Tibial nerve (tissue), 4 donors: ENCODE measurements around the gene HOXA3. TPM values are rescaled to one million over a fixed set of nuclear protein-coding genes. Genes with fewer than 3 reads are reported as not detected.

ENCODE experiments used
- DNase-seq, 2 donors: peaks; one replicate each; pipeline ENCODE4 v3.0.0-alpha.2; 2019; ENCODE audit warnings: low spot score in 2 of 2
- H3K27ac ChIP-seq, 4 donors: fragments of 200-600 bp; sonication (generic) in 3 of 4; one replicate each; pipeline ENCODE4 v1.5.1; 2017 to 2019; ENCODE audit warnings: mild to moderate bottlenecking in 1 of 4
- H3K27me3 ChIP-seq, 2 donors: fragments of 200-600 bp; sonication (generic) in 1 of 2; one replicate each; pipeline versions ENCODE4 v1.5.1 to v1.6.0; 2017 to 2019
- H3K36me3 ChIP-seq, 3 donors: fragments of 200-600 bp; sonication (generic); one replicate each; pipeline ENCODE4 v1.5.1; 2018 to 2019
- H3K4me1 ChIP-seq, 4 donors: fragments of 200-600 bp; sonication (generic) in 3 of 4; one replicate each; pipeline ENCODE4 v1.5.1; 2017 to 2019
- H3K4me3 ChIP-seq, 4 donors: fragments of 200-600 bp; sonication (generic) in 3 of 4; one replicate each; pipeline ENCODE4 v1.5.1; 2017 to 2019; ENCODE audit warnings: mild to moderate bottlenecking in 1 of 4, moderate library complexity in 1 of 4
- H3K9me3 ChIP-seq, 4 donors: fragments of 200-600 bp; sonication (generic) in 3 of 4; one replicate each; pipeline ENCODE4 v1.5.1; 2017 to 2019
- EP300 ChIP-seq, 2 donors: sonication (generic); formaldehyde crosslinking; IDR thresholded peaks; one replicate each; pipeline ENCODE4 v1.6.1; 2017; ENCODE audit warnings: antibody characterized with exemption in 2 of 2, mild to moderate bottlenecking in 1 of 2
- POLR2A ChIP-seq, 2 donors: fragments of 450-650 bp; IDR thresholded peaks; one replicate each; pipeline ENCODE4 v1.6.1; 2017; ENCODE audit warnings: antibody characterized with exemption in 2 of 2, mild to moderate bottlenecking in 2 of 2, moderate library complexity in 2 of 2
- WGBS, 2 donors: methylation state at CpG; one replicate each; pipeline ENCODE4 v1.1.5; 2018; 5-methylcytosine and 5-hydroxymethylcytosine counted together
- total RNA-seq, 4 donors: library from RNA; depleted of rRNA; stranded (reverse); fragments of >200 nt; gene quantifications; one replicate each; pipeline ENCODE4 v1.1.0, GENCODE V29; 2016
- TF ChIP-seq, protein P1 (sequence below), 5 experiments: fragments of 200-600 bp in 3 of 5; fragments of 450-650 bp in 2 of 5; sonication (generic) in 3 of 5; IDR thresholded peaks; one replicate each; pipeline ENCODE4 v1.5.1; 2016 to 2019; ENCODE audit warnings: antibody characterized with exemption in 5 of 5, mild to moderate bottlenecking in 3 of 5, moderate library complexity in 2 of 5

Gene HOXA3
- total RNA-seq, 4 donors from 2014 or later, result 7.0 to 18.8 (median 8.7) TPM

DNA sequence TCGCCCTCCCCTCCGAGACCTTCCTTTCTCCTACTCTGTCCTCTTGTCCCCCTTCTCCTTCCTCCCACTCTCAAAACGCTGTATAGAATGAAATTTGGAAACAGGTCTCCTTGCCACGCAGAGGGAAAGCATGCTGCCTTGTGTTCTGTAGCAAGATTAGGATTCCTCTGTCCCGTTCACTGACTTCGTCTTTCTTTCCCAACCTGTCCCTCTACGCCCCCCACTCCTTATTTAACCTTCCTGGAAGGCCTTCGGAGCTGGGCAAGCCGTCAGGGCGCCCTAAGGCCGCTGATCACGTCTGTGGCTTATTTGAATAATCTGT lies 11.6 kb upstream of the HOXA3 start:
- Histone ChIP-seq H3K36me3 (no peaks in the 10 kb centered on the region), H3K9me3 (no peaks in the 10 kb centered on the region), H3K4me1 (peaks cover 0 to 72% (median 16%) of the 10 kb centered on the region in 4 donors), H3K27me3 (peaks cover 0 to 91% of the 10 kb centered on the region in 2 donors), H3K27ac (peak overlapping the region in 3 of 4 donors; percentile 71 to 88 (median 87)), H3K4me3 (peak overlapping the region; percentile 47 to 74 (median 53))
- TF ChIP-seq, protein P1, sequence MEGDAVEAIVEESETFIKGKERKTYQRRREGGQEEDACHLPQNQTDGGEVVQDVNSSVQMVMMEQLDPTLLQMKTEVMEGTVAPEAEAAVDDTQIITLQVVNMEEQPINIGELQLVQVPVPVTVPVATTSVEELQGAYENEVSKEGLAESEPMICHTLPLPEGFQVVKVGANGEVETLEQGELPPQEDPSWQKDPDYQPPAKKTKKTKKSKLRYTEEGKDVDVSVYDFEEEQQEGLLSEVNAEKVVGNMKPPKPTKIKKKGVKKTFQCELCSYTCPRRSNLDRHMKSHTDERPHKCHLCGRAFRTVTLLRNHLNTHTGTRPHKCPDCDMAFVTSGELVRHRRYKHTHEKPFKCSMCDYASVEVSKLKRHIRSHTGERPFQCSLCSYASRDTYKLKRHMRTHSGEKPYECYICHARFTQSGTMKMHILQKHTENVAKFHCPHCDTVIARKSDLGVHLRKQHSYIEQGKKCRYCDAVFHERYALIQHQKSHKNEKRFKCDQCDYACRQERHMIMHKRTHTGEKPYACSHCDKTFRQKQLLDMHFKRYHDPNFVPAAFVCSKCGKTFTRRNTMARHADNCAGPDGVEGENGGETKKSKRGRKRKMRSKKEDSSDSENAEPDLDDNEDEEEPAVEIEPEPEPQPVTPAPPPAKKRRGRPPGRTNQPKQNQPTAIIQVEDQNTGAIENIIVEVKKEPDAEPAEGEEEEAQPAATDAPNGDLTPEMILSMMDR (IDR thresholded peaks at IDR 0.05), result no peak
- TF ChIP-seq EP300 (IDR thresholded peaks at IDR 0.05) (no peak), POLR2A (IDR thresholded peaks at IDR 0.05) (no peak)
- no peak for DNase-seq
- 22 to 28% methylated on average over 12 of the region's 12 CpGs for WGBS, 2 donors

DNA sequence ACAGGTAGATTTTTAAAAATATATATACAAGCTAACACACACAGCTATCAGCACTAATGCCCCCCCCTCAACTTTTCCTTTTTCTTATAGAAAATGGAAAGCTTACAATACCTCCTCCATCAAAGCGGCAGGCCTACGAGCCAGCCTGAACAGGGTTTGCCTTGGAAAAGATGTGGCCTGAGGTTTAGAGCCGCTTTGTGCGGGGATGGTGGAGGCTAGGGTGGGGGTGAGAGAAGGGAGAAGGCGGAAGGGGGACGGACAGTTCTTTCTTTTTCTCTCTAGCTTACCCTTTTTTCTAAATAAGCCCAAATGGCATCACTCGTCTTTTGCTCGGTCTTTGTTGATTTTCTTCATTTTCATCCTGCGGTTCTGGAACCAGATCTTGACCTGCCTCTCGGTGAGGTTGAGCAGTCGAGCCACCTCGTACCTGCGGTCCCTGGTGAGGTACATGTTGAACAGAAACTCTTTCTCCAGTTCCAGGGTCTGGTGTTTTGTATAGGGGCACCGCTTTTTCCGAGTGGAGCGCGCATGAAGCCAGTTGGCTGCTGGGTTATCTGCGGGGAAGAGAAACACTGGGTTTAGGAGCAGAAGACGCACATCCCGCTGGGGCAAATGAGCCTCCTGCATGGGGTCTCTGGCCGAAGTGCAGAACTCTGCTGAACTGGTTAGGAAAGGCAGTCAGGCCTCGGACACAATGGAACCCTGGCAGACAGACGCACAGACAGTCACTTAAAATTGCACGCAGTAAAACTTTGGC lies 11.1 kb upstream of the HOXA3 start:
- DNase-seq, result peak in 1 of 2 donors; percentile 10
- H3K27me3 ChIP-seq, result peaks cover 0 to 91% of the 10 kb centered on the region in 2 donors

DNA sequence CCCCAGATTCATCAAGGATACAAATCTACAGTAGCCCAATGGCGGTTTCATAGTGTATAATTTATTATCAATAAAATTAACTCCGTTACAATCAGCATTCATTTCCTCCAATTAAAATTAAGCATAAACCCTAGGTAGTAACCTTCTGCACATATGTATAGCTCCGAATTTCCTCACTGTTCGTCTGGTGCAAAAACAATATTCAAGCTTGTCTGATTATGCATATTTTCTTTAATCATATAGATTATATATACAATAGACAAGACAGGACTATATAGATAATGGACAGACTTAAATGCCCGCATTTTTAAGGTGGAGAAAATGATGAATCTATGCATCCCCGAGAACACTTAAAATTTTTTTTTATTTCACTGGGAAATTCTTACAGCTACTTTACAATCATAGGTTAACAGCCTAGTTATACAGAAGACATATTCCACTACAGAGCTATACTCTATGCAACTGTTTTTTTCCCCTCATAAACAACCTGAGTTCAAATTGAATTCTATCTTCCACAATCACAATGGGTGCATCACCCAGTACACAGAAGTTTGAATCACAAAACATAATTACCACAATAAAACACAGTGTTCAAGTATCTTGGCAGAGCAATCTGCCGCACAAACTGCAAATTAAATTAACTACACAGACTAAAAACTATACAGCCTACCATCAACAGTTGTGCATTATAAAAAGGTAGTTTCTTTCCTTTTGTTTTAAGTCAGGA lies 10.3 kb upstream of the HOXA3 start:
- TF ChIP-seq POLR2A (IDR thresholded peaks at IDR 0.05), result no peak
- TF ChIP-seq EP300 (IDR thresholded peaks at IDR 0.05), result no peak
- TF ChIP-seq, protein P1 (IDR thresholded peaks at IDR 0.05), result no peak
- Histone ChIP-seq H3K36me3 (no peaks in the 10 kb centered on the region), H3K27ac (peak overlapping the region in 1 of 4 donors; percentile 88), H3K27me3 (peaks cover 0 to 91% of the 10 kb centered on the region in 2 donors), H3K4me3 (peak overlapping the region in 2 of 4 donors; percentile 50 to 74), H3K4me1 (peaks cover 0 to 70% (median 16%) of the 10 kb centered on the region in 4 donors), H3K9me3 (no peaks in the 10 kb centered on the region)
- DNase-seq, result no peak
- 71 to 79% methylated on average over 7 of the region's 7 CpGs for WGBS, 2 donors

More for the DNA sequence above, 11.1 kb upstream of the HOXA3 start:
- peaks cover 0 to 72% (median 16%) of the 10 kb centered on the region in 4 donors for H3K4me1 ChIP-seq
- H3K9me3 ChIP-seq, result no peaks in the 10 kb centered on the region
- peak overlapping the region in 3 of 4 donors; percentile 71 to 88 (median 87) for H3K27ac ChIP-seq
- peak overlapping the region; percentile 47 to 74 (median 53) for H3K4me3 ChIP-seq
- H3K36me3 ChIP-seq, result no peaks in the 10 kb centered on the region
- WGBS, 2 donors, result 51 to 56% methylated on average over 24 of the region's 24 CpGs
- TF ChIP-seq, protein P1 (IDR thresholded peaks at IDR 0.05), result no peak
- TF ChIP-seq POLR2A (IDR thresholded peaks at IDR 0.05) (no peak), EP300 (IDR thresholded peaks at IDR 0.05) (no peak)

GRCh38 chr7:27161721-27162560 lies 9.6 kb upstream of the HOXA3 start:
- WGBS, 2 donors, result 50 to 52% methylated on average over 20 to 30 of the region's 30 CpGs
- peak in 1 of 2 donors; percentile 13 for DNase-seq
- H3K4me3 ChIP-seq, result peak overlapping the region in 2 of 4 donors; percentile 44 to 59

More at GRCh38 chr7:27161721-27162560, 9.6 kb upstream of the HOXA3 start:
- TF ChIP-seq, protein P1 (IDR thresholded peaks at IDR 0.05), result no peak
- no peak for TF ChIP-seq POLR2A (IDR thresholded peaks at IDR 0.05)
- TF ChIP-seq EP300 (IDR thresholded peaks at IDR 0.05), result no peak
- Histone ChIP-seq H3K27me3 (peaks cover 0 to 91% of the 10 kb centered on the region in 2 donors), H3K36me3 (no peaks in the 10 kb centered on the region), H3K4me1 (peaks cover 0 to 66% (median 16%) of the 10 kb centered on the region in 4 donors), H3K9me3 (no peaks in the 10 kb centered on the region), H3K27ac (peak overlapping the region in 3 of 4 donors; percentile 32 to 64 (median 60))
